NCI-H2029 treated with DMSO at 0.1 percent for 48 hours (cell line): ENCODE results near the gene SYP.

Experiments
- DNase-seq: peaks from one replicate; lab custom pipeline; 2025; lab: John Stamatoyannopoulos, UW

SYP gene

DNA sequence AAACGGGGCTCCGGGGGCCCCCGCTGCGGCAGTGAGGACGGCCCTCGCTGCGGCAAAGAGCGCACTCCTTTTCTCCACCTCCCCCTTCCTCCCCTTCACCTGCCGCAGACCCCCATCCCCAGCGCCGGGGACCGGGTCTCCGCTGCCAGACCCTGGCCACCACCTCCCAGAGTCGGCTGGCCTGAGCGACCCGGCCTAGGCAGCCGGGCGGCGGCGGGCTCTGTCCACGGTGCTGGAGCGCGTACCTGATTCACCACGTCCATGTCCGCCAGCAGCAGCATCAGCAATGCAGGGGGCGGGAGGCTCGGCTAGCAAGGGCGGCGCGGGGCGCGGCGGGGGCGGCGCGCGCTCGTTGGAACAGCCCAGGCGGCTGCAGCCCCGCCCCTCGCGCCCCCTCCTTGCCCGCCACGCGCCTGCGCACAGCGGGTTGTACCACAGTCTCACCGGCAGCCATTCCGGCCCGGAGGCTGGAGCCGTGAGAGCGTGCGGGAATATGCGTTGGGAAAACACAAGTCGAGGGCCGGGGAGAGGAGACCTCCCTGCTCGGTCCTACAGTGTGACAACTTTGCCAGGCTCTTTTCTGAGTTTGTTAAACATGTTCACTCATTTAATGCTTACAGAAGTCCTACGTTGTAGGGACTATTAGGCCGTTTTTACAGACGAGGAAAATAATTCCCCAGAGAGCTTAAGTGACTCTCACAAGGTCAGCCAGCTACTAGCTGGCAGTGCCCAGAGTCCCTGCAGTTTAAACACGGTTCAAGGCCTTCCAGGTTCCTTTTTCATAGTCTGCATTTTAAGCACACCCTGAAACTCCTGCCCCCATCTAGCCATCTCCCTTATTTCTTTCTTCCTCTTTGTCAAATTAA is at the start of gene SYP:
SYP (minus strand) TSS at position 288 of the 866 bp plus-strand sequence; CDS start at position 281, 7 bp downstream.
- DNase-seq, result peak; percentile 40

DNA sequence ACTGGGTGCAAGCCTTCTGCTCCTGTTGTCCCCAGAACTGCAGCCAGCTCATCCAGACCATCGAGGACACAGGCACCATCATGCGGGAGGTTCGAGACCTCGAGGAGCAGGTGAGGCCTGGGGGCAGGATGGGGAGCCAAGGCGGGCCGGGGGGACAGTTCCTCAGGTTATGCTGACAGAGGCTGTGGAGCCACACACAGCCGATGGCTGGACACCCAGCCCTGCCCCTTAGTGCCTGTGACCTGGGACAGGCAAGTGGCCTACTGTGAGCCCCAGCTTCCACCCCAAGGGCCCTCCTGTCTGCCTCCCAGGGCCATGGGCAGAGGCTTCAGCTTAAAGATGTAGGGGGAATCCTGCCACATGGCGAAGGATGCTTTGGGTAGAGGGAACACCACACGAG is 49.6 kb upstream of the SYP start:
- no peak for DNase-seq

DNA sequence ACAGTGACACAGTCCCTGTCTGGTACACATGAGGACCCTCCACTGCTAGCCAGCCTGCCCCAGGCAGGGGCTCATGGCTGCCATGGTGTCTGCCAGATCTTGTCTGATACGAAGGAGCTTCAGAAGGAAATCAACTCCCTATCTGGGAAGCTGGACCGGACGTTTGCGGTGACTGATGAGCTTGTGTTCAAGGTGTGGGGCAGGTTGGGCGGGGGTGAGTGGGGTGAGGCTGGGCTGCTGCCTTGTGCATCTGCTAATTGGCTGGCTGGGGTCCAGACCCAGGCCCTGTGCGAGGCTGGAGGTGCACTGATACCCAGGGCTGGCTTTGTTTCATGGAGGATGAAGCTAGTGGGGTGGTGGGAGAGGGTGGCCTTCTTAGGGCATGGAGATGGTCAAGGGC is 49.1 kb upstream of the SYP start:
- DNase-seq, result no peak

DNA sequence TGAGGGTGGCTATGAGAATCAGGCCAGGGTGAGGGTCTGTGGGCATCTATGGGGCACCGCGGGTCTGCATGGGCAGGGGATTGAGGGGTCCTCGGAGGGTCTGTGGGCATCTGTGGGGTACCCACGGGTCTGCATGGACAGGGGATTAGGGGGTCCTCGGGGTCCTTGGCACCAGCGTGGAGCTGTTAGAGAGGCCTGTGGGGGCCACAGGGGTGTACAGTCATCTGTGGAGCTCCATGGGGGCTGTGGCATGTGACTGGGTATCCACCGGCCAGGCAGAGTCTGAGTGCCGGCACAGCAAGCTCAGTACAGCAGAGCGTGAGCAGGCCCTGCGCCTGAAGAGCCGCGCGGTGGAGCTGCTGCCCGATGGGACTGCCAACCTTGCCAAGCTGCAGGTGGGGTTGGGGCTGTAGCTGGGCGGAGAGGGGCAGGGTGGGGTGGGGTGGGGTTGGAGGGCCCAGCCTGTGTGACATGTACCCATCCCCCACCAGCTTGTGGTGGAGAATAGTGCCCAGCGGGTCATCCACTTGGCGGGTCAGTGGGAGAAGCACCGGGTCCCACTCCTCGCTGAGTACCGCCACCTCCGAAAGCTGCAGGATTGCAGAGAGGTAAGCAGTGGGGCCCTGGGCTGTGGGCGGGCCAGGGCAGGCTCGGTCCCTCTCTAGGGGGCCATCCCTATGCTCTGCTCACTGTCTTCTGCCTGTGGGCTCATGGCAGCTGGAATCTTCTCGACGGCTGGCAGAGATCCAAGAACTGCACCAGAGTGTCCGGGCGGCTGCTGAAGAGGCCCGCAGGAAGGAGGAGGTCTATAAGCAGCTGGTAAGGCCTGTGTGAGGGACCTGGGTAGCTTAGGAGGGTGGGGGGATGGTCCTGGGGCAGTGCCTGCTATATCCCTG is 48.2 kb upstream of the SYP start:
- no peak for DNase-seq

DNA sequence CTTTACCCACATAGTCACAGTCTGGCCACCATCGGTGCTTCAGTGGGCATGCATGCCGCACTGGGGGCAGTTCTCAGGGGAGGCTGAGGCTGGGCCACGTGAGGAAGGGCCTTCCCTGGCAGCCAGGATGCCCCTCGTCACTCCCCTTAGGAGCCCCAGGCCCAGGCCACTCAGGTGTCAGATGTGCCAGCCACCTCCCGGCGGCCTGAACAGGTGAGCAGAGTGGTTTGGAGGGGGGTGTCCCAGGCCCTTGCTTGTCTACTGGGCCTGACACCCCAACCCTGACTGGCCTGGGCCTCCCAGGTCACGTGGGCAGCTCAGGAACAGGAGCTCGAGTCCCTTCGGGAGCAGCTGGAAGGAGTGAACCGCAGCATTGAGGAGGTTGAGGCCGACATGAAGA is 47.4 kb upstream of the SYP start:
- no peak for DNase-seq

DNA sequence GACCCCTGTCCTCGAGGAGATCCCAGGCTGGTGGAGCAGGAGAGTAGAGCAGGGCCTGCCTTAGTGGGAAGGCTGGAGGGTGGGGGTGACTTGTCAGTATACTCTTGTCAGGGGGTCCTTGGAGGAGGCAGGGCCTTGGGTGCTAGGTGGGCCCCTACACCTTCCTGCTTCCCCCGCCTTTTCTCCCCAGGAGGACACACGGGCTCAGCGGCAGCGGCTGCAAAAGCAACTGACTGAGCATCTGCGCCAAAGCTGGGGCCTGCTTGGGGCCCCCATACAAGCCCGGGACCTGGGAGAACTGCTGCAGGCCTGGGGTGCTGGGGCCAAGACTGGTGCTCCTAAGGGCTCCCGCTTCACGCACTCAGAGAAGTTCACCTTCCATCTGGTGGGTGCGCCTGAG is 46.5 kb upstream of the SYP start:
- no peak for DNase-seq

DNA sequence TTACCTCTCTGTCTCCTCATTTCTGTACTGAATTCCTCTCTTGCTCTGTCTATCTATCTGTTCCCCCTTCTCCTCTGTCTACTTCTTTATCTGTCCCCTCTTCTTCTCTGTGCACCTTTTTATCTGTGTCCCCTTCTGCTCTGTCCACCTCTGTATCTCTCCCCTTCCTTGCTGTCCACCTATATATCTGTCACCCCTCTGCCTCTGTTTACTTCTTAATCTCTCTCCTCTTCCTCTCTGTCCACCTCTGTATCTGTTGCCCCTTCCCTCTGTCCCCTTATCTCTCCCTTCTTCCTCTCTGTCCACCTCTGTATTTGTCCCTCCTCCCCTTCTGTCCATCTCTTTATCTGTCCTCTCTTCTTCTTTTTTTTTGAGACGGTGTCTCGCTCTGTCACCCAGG is 44.2 kb upstream of the SYP start:
- DNase-seq, result no peak

DNA sequence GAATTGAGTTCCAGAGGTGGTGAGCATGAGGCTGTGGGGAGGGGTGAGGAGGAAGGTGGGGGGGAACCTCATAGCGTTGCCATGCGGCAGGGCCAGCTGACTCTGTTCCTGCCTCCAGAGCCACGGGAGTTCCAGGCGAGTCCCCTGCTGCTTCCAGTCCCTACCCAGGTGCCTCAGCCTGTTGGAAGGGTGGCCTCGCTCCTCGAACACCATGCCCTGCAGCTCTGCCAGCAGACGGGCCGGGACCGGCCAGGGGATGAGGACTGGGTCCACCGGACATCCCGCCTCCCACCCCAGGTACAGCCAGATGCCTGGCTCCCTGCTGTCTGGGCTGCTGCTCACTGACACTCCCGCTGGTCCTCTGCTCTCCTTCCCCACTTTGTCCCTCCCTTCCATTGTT is 43.2 kb upstream of the SYP start:
- no peak for DNase-seq

DNA sequence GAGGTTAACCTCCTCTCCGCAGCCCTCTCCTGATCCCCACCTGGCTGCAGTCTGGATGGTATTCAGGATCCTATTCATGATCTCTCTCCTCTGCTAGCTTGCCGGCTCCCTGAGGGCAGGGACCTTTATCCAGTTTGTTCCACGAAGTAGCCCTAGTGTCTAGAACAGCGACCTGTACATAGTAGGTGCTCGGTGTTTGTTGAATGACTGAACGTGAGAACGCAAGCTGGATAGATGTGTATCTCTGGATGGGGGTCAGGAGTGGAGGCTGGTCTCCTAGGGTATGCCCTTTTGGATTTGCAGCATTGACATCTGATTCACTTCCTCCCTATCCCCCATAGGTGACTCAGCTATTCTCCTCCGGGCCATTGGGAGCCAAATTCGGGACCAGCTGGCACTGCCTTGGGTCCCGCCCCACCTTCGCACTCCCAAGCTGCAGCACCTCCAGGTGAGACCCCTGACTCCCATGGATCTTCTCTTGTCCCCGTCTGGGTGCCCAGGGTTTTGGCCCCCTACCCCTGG is 42.6 kb upstream of the SYP start:
- DNase-seq, result no peak

DNA sequence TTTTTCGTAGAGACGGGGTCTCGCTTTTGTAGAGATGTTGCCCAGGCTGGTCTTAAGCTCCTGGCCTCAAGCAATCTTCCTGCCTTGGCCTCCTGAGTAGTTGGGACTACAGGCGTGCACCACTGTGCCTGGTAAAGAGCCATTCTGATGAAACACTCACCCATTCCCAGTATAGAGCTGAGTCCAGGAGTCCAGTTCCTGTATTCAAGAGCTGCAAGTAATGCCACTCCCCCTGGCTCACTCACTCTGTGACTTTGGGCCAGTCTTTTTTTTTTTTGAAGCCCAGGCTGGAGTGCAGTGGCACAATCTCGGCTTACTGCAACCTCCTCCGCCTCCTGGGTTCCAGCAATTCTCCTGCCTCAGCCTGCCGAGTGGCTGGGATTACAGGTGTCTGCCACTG is 38.7 kb upstream of the SYP start:
- no peak for DNase-seq

DNA sequence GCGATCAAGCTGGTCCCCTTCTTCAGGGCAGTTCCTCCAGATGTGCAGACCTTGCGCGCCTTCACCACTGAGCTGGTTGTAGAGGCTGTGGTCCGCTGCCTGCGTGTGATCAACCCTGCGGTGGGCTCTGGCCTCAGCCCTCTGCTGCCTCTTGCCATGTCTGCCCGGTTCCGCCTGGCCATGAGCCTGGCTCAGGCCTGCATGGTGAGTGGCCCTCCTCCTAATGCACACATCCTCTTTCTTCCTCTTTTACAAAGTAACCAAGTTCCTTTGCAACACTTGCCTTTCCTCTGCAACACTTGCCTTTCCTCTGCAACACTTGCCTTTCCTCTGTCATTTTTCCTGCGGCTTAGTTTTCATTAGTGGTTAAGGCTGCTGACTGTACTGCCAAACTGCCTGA is 37.1 kb upstream of the SYP start:
- no peak for DNase-seq

DNA sequence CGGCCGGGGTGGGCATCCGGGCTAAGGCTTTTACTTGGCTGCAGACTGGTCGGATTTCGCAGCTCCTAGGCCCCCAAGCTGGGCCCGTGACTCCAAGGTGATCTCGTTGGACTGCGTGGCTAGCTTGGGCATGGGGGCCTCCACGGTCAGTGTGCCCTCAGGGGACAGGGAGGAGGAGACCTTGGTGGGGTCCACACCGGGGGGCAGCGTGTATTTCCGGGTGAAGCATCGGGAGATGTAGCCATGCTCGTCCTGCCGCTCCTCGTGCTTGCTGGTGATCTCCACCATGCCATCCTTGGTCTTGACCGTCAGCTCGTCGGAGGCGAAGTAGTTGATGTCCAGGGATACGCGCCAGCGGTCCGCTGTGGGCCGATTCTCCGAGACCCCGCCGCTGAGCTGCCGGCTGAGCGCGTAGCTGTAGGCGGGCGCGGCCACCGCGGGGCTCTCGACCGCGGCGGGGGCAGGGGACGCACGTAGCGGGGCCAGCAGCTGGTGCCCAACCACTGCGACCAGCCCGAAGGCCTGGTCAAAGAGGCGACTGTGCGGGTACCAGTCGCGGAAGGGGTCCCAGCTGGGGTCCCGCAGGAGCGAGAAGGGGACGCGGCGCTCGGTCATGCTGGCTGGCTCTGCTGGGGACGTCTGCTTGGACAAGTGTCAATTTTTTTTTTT is 34.0 kb upstream of the SYP start:
- DNase-seq, result no peak

DNA sequence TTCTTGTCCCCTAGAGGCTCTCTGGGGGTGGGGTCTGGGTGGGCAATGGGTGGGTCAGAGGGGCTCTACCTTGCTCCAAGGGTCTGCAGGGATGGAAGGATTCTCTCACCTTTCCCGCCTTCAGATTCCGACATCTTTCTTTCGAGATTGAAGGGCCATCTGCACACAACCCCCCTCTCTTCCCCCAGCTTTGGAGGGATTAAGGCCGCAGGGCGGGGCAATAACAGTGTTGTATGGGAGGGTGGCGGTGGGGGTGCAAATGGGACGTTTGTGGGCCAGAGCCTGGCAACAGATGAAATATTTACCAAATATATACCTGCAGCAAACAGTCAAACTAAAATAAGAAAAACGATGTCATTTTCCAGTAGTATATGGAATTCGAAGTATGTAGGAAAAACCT is 33.2 kb upstream of the SYP start, which contains the start of gene CACNA1F:
CACNA1F (minus strand) TSS at position 165 of the 400 bp plus-strand sequence; CDS start at position 134, 31 bp downstream.
- DNase-seq, result no peak

DNA sequence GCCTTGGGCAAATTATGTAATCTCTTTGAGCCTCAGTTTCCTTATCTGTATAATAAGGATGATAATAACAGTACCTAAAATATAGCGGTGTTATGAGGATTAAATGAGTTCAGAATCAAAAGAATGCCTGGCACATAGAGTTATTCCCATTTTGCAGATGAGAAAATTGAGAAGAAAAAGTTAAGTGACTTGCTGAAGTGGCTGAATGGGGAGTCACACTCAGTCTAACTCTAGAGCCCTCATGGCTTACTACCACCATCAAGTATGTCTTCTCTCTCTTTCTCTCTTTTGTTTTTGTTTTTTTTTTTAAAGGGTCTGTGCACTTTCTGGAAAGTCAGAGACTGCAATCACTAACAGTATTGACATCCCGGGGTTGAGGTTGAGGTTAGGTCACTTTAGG is 32.5 kb upstream of the SYP start:
- no peak for DNase-seq

DNA sequence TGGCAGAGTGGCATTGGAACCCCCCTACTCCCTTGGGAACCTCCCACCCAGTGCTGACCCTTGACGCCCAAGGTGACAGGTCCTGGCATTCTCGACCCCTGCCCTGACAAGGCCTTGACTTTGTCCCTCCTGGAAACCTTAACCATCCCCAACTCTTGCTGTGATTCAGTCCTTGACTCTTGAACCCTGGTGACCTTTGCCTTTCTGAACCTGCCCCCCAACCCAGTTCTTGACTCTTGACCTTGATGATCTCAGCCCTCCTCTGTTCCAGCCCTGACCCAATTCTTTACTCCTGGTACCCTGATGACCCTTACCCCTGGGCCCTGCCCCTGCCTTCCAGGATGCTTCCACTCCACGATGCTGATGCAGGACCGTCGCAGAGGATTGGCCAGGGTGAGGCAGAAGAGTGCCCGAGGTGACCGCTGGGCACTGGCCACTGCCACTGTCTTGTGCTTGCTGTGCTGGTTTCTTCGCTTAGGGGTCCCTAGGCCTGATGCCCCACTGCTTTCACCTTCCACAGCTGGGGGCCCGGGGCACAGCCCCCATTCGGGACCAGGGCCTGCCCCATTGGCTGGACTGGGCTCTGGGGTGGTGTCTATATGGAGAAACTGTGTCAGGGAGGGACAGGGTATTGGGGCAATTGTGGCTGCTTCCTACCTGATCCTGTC is 31.5 kb upstream of the SYP start:
- no peak for DNase-seq

DNA sequence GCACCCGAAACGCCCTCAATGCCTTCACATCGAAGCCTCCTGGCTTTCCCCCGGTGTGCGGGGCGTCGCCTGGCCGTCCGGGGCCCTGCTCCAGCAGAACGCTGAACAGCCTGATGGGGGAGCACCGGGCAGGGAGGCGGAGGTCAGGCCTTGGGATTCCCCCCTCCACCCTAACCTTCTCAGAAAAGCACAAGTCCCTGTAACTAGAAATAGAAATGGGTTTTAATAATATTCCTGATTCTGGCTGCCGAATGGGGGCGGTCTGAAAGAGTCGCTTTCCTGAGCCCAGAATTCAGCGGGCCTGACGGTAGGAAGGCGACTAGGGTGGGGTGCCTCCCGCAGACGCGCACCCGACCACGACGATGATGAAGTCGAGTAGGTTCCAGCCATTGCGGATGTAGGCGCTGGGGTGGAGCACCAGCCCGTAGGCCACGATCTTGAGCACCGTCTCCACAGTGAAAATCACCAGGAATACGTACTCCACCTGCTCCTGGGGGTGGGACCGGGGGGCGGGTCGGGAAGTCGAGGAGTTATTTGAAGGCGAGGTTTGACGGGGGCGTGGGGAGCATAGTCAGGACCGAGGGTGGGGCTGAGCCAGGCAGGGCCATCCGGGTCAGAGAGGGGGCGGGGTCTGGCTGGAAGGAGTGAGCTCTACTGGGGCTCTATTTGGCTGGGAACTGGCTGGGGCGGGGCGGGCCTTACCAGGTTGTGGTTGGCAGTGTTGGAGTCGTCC is 30.7 kb upstream of the SYP start:
- DNase-seq, result no peak

DNA sequence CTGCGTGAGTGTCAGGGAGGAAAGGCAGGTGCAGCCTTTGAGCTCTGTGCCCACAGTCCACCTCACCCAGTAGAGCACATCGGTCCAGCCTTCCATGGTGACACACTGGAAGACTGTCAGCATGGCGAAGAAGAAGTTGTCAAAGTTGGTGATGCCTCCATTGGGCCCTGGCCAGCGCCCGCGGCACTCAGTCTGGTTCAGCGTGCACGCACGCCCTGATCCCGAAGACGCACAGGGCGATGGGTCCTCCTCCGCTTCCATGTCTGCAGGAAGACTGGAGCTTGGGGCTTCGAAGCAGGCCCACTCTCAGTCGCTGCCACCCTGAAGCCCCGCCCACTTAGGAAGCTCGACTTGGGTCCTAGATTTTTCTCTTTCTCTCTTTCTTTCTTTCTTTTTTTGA is 28.2 kb upstream of the SYP start:
- DNase-seq, result no peak

DNA sequence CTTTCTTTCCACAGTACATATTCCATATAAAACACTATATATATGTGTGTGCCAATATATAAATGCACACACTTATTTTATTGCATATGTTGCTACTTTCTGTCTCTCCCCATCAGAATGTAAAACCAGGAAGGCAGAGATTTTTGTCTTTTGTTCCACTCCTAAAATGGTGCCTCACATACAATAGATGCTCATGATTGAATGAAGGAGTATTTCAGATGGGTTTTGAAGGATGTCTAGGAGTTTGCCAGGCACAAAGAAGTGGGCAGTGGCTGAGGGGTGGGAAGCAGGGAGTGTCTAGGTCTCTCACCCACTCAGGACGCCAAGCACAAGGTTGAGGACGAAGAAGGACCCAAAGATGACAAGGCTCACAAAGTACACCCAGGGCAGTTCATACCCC is 27.7 kb upstream of the SYP start:
- DNase-seq, result no peak

DNA sequence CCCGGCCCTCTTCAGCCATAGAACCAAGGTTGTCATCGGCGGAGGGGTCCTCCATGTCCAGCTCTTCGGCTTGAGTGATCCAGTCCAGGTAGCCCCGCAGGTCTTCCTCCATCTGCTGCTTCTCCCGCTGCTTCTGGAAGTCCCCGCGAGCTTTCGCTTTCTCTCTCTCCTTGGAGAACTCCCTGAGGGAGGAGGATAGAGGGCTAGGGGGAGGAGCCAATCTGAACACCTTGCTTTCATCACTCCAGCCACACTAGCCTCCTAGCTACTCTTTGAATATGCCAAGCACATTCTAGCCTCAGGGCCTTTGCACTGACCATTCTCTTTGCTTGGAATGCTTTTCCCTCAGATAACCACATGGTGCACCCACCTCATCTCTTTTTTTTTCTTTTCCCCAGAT is 27.0 kb upstream of the SYP start:
- DNase-seq, result no peak

DNA sequence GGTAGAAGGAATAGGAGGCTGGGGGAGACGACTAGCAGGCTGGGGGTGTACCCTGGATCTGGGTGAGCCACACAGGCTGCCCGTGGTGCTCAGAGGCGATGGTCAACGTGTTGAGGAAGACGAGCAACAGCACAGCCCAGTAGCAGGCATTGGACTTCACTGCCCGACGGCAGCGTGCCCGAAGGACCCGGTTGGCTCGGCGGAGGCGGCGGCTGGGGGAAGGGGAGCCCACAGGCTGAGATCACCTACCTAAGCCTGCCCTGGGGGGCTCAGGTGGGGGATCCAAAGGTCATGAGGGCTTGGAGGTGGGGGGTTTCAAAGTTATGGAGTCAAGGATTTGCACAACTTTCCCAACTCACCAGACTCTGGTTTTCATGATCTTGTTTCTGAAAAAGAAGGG is 25.9 kb upstream of the SYP start:
- no peak for DNase-seq

DNA sequence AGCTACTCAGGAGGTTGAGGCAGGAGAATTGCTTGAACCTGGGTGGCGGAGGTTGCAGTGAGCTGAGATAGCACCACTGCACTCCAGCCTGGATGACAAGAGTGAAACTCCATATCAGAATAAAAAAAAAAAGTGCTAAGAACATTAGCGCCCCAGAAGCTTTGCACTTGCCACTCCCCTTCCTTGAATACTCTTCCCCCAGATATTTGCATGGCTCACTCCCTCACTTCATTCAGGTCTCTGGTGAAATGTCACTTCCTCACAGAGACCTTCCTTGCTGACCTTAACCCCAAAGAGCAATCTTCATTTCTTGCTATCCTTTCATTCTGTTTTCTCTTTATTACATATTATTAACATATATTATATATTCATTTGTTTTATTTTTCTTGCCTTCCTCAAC is 21.9 kb upstream of the SYP start:
- no peak for DNase-seq
